ENCODE results near the gene DCPS. TPM values are rescaled to one million over a fixed set of nuclear protein-coding genes. Genes with fewer than 3 reads are reported as not detected.

DCPS gene
- total and polyA plus RNA-seq, 2 of the 4 experiments (the other 2 are of a cell fraction), result 19.7 to 34.8 TPM

GRCh38 chr11:126304457-126305075 is 706 bp downstream of the DCPS start:
- 0 out of 3 replicates have a peak overlapping the region, but pooled peaks have one; percentile 27 for H2BK15ac ChIP-seq (ENCODE audit: low read depth, low read length)
- peak overlapping the region; percentile 79 for H3K23ac ChIP-seq (ENCODE audit: low read depth, low read length)
- peak overlapping the region; percentile 55 for H3K4me3 ChIP-seq (ENCODE audit: insufficient read depth, low read depth, low read length)
- 0 out of 2 replicates have a peak, but pooled peaks cover 2% of the 10 kb centered on the region for H3K36me3 ChIP-seq (ENCODE audit: control insufficient read depth, insufficient read depth, low read length)
- DNase-seq, result no peak
- WGBS, 2 experiments (ENCODE audit: extremely low coverage in 2 of 2, insufficient read length in 1 of 2), result 0% methylated on average over 1 of the region's 12 CpGs; no CpG with 5 or more reads in 1 of the 2 experiments
- peak overlapping the region; percentile 100 for H2AFZ ChIP-seq (replicated peaks; ENCODE audit: low read length, poor library complexity)
- no peak for TF ChIP-seq RFX5 (IDR thresholded peaks at IDR 0.05; ENCODE audit: low read depth, low read length)
- TF ChIP-seq FOS (IDR thresholded peaks at IDR 0.05; ENCODE audit: low read depth, low read length), result no peak
- TF ChIP-seq CTCF (conservative IDR thresholded peaks at IDR 0.05; ENCODE audit: low read depth, low read length), result no peak
- no peak for TF ChIP-seq CHD1 (IDR thresholded peaks at IDR 0.05; ENCODE audit: low read depth, low read length)
- TF ChIP-seq NFE2L2 (IDR thresholded peaks at IDR 0.05; ENCODE audit: low read depth, low read length), result no peak
- no peak for TF ChIP-seq CEBPB (IDR thresholded peaks at IDR 0.05; ENCODE audit: low read depth, low read length)
- TF ChIP-seq POLR2A (IDR thresholded peaks at IDR 0.05; ENCODE audit: low read depth, low read length), result no peak
- no peak for TF ChIP-seq MAZ (IDR thresholded peaks at IDR 0.05; ENCODE audit: borderline replicate concordance, low read depth, low read length)
- TF ChIP-seq RAD21 (IDR thresholded peaks at IDR 0.05; ENCODE audit: low read length), result no peak
- TF ChIP-seq, protein P1, sequence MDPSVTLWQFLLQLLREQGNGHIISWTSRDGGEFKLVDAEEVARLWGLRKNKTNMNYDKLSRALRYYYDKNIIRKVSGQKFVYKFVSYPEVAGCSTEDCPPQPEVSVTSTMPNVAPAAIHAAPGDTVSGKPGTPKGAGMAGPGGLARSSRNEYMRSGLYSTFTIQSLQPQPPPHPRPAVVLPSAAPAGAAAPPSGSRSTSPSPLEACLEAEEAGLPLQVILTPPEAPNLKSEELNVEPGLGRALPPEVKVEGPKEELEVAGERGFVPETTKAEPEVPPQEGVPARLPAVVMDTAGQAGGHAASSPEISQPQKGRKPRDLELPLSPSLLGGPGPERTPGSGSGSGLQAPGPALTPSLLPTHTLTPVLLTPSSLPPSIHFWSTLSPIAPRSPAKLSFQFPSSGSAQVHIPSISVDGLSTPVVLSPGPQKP (IDR thresholded peaks at IDR 0.05; ENCODE audit: borderline replicate concordance, low read depth, low read length), result no peak
- POLR2A ChIA-PET (ENCODE audit: unreplicated experiment), result interaction anchor here (0.9 kb wide), 1 partner anchor 341 kb away, joined by 3 read pairs; no protein-coding TSS in a partner anchor
- peak overlapping the region; percentile 69 for H3K4ac ChIP-seq (ENCODE audit: low read depth, low read length)
- H4K91ac ChIP-seq (ENCODE audit: insufficient read depth, low read depth, low read length), result peak overlapping the region; percentile 16
- intact Hi-C loops (cut with micrococcal nuclease), result loop anchor here (1.0 to 10.0 kb wide), 2 partner anchors 14 to 1730 kb away; no protein-coding TSS in a partner anchor
- H3K27ac ChIP-seq (ENCODE audit: insufficient read depth, low read length), result peak overlapping the region; percentile 81; the same call in 1 of the 2 replicates
- peak overlapping the region; percentile 13 for H2BK5ac ChIP-seq (ENCODE audit: low read depth, low read length, poor library complexity, severe bottlenecking)
- no peaks in the 10 kb centered on the region for H3K9me1 ChIP-seq (ENCODE audit: insufficient read depth, low read length)
- no peaks in the 10 kb centered on the region for H4K20me1 ChIP-seq (ENCODE audit: insufficient read depth, low read length)
- peak overlapping the region; percentile 75; the same call in 1 of the 2 replicates for H2AK5ac ChIP-seq (ENCODE audit: low read depth, low read length)
- peak overlapping the region; percentile 94 to 99 for H4K8ac ChIP-seq (ENCODE audit: low read depth in 2 of 2, low read length in 2 of 2)
- in situ Hi-C loops (cut with MboI; ENCODE audit: low sequenced_read_pairs), result loop anchor here (10.0 to 25.0 kb wide), 4 partner anchors 300 to 1033 kb away; no protein-coding TSS in a partner anchor
- peak overlapping the region; percentile 69; the same call in 1 of the 2 replicates for H3K14ac ChIP-seq (replicated peaks; ENCODE audit: low read depth, low read length)
- peak overlapping the region; percentile 64 for H3K4me2 ChIP-seq (ENCODE audit: low read depth, low read length)
- H3K9ac ChIP-seq (ENCODE audit: low read depth, low read length), result peak overlapping the region; percentile 76
- ATAC-seq (ENCODE audit: low read depth), result peak; percentile 31
- dilution Hi-C loops (cut with HindIII; ENCODE audit: low sequenced_read_pairs, unreplicated experiment), result no loop called here
- H3K79me1 ChIP-seq (ENCODE audit: low read depth in 1 of 2, low read length in 2 of 2), result peaks cover 12 to 23% of the 10 kb centered on the region in 2 experiments
- H3K9me3 ChIP-seq (ENCODE audit: control insufficient read depth, insufficient read depth, low read length), result no peaks in the 10 kb centered on the region
- peaks cover 3% of the 10 kb centered on the region; the same call in 1 of the 2 replicates for H3K4me1 ChIP-seq (ENCODE audit: control insufficient read depth, insufficient read depth, low read length)
- no peak overlapping the region for H3K18ac ChIP-seq (ENCODE audit: low read depth, low read length)
- H3K27me3 ChIP-seq (ENCODE audit: control insufficient read depth, insufficient read depth, low read length), result no peaks in the 10 kb centered on the region
- no TSS peak for BruUV-seq (replicated peaks)
- CTCF ChIA-PET, result interaction anchor here (1.2 kb wide), 1 partner anchor 176 kb away, joined by 6 read pairs; no protein-coding TSS in a partner anchor
- H2AK9ac ChIP-seq (replicated peaks; ENCODE audit: low read depth, low read length, poor library complexity), result peak overlapping the region; percentile 86
- H2BK120ac ChIP-seq (ENCODE audit: low read depth, low read length), result 0 out of 2 replicates have a peak overlapping the region, but pooled peaks have one; percentile 0
- H4K5ac ChIP-seq (ENCODE audit: low read depth, low read length), result peak overlapping the region; percentile 77
- 0 out of 2 replicates have a peak overlapping the region, but pooled peaks have one; percentile 11 for H2BK20ac ChIP-seq (ENCODE audit: low read depth, low read length)
- H3K56ac ChIP-seq (ENCODE audit: extremely low read depth, insufficient read depth, low read length), result peak overlapping the region; percentile 92

Data from IMR-90 (cell line).